ENCODE results near the gene COL7A1. TPM values are rescaled to one million over a fixed set of nuclear protein-coding genes. Genes with fewer than 3 reads are reported as not detected.

COL7A1 gene
- total and polyA plus RNA-seq, 2 of the 13 experiments (the other 11 are each of a cell fraction or from before 2014, with no cell fraction given), result 2.7 to 11.7 TPM

DNA sequence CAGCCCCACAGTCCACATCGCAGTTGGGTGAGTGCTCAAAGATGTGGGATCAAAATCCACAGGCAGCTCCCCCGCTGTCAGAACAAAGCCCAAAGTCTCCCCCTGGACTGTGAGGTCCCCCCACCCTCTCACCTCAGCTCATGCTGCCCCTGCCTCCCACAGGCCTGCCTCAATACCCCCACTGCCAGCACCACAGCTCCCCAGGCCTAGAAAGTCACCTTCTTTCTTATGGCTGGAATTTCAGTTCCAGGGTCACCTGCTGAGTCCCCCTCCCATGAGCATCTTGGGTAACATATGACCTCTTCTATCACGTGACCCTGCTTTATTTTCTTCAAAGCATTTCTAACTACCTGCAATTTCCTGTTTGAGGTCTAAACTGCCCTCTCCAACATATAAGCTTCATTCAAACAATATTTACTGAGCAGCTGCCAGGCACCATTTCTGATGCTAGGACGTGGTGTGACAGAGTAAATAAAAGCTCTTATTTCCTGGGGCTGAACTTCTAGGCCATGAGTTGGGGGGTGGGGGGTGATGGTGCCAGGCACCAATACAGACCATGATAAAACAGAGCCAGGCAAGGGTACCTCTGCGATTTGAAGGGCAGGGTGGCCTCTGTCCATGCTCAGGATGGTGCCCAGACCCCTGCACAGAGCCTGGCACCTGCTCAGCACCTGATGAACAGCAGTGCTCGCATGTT lies 28.9 kb upstream of the COL7A1 start (continued):
- TF ChIP-seq NFE2L1 (CRISPR knock-in tag; IDR thresholded peaks at IDR 0.05; ENCODE audit: borderline replicate concordance) (no peak), IRF2 (CRISPR knock-in tag; IDR thresholded peaks at IDR 0.05) (peak; percentile 35; the same call in 1 of the 2 replicates), BCL3 (CRISPR knock-in tag; IDR thresholded peaks at IDR 0.05) (0 out of 2 replicates have a peak, but pooled peaks have one; percentile 15), PCBP2 (optimal IDR thresholded peaks at IDR 0.05; ENCODE audit: low read depth, low read length, poor library complexity, severe bottlenecking) (no peak), THAP9 (CRISPR knock-in tag; IDR thresholded peaks at IDR 0.05; ENCODE audit: borderline replicate concordance) (0 out of 2 replicates have a peak, but pooled peaks have one; percentile 7), JUNB (CRISPR knock-in tag; IDR thresholded peaks at IDR 0.05; ENCODE audit: borderline replicate concordance) (no peak), ZFP62 (CRISPR knock-in tag; IDR thresholded peaks at IDR 0.05) (no peak), ARNT (IDR thresholded peaks at IDR 0.05) (no peak), TRIM24 (CRISPR knock-in tag; IDR thresholded peaks at IDR 0.05) (no peak), ZNF556 (CRISPR knock-in tag; IDR thresholded peaks at IDR 0.05; ENCODE audit: borderline replicate concordance) (0 out of 2 replicates have a peak, but pooled peaks have one; percentile 5), YEATS2 (CRISPR knock-in tag; IDR thresholded peaks at IDR 0.05; ENCODE audit: borderline replicate concordance) (no peak), GTF2F1 (IDR thresholded peaks at IDR 0.05; ENCODE audit: low read length) (no peak), SIN3B (IDR thresholded peaks at IDR 0.05; ENCODE audit: low read length) (no peak), ZNF614 (CRISPR knock-in tag; IDR thresholded peaks at IDR 0.05; ENCODE audit: borderline replicate concordance) (no peak), HOMEZ (CRISPR knock-in tag; IDR thresholded peaks at IDR 0.05; ENCODE audit: low read depth) (peak; percentile 44), SRSF1 (optimal IDR thresholded peaks at IDR 0.05; ENCODE audit: low read depth, low read length) (no peak), ZNF619 (CRISPR knock-in tag; IDR thresholded peaks at IDR 0.05) (no peak), ZNF234 (CRISPR knock-in tag; conservative IDR thresholded peaks at IDR 0.05) (no peak), MEIS2 (CRISPR knock-in tag; IDR thresholded peaks at IDR 0.05) (no peak), ZNF543 (CRISPR knock-in tag; IDR thresholded peaks at IDR 0.05) (peak; percentile 56; the same call in 1 of the 2 replicates)
- TF ChIP-seq, protein P1, sequence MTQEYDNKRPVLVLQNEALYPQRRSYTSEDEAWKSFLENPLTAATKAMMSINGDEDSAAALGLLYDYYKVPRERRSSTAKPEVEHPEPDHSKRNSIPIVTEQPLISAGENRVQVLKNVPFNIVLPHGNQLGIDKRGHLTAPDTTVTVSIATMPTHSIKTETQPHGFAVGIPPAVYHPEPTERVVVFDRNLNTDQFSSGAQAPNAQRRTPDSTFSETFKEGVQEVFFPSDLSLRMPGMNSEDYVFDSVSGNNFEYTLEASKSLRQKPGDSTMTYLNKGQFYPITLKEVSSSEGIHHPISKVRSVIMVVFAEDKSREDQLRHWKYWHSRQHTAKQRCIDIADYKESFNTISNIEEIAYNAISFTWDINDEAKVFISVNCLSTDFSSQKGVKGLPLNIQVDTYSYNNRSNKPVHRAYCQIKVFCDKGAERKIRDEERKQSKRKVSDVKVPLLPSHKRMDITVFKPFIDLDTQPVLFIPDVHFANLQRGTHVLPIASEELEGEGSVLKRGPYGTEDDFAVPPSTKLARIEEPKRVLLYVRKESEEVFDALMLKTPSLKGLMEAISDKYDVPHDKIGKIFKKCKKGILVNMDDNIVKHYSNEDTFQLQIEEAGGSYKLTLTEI (CRISPR knock-in tag; conservative IDR thresholded peaks at IDR 0.05), result no peak
- TF ChIP-seq, protein P2, sequence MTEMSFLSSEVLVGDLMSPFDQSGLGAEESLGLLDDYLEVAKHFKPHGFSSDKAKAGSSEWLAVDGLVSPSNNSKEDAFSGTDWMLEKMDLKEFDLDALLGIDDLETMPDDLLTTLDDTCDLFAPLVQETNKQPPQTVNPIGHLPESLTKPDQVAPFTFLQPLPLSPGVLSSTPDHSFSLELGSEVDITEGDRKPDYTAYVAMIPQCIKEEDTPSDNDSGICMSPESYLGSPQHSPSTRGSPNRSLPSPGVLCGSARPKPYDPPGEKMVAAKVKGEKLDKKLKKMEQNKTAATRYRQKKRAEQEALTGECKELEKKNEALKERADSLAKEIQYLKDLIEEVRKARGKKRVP (CRISPR knock-in tag; IDR thresholded peaks at IDR 0.05), result 0 out of 4 replicates have a peak, but pooled peaks of 1 of the 2 experiments have one; percentile 32

All from HepG2 (cell line).